Lower lobe of right lung (tissue), 2 donors: Measurements from ENCODE around the gene PEX14. TPM values are rescaled to one million over a fixed set of nuclear protein-coding genes. Genes with fewer than 3 reads are reported as not detected.

Source experiments
- ATAC-seq, 2 donors: fragments of 200-7000 bp; cut with Tn5 transposase; one replicate each; pipeline ENCODE4 v1.9.1; 2020 to 2022; ENCODE audit warnings: mild to moderate bottlenecking in 2 of 2, moderate library complexity in 2 of 2
- DNase-seq: peaks from one replicate; pipeline ENCODE4 v3.0.0-alpha.2; 2020
- H3K27ac ChIP-seq: fragments of 200-600 bp; one replicate; pipeline ENCODE4 v1.8.0; 2022
- H3K27me3 ChIP-seq: fragments of 200-600 bp; one replicate; pipeline ENCODE4 v1.8.0; 2022; ENCODE audit warnings: low read depth
- H3K36me3 ChIP-seq: fragments of 200-600 bp; one replicate; pipeline ENCODE4 v1.8.0; 2022; ENCODE audit warnings: mild to moderate bottlenecking
- H3K4me1 ChIP-seq: fragments of 200-600 bp; one replicate; pipeline ENCODE4 v1.8.0; 2022
- H3K4me3 ChIP-seq: fragments of 200-600 bp; one replicate; pipeline ENCODE4 v1.8.0; 2022; ENCODE audit warnings: mild to moderate bottlenecking
- H3K9me3 ChIP-seq: fragments of 200-600 bp; one replicate; pipeline ENCODE4 v1.8.0; 2022
- CTCF ChIP-seq: fragments of 200-600 bp; IDR thresholded peaks from one replicate; pipeline ENCODE4 v1.8.0; 2022; ENCODE audit warnings: antibody characterized with exemption, mild to moderate bottlenecking
- intact Hi-C: fragments of 100-400 bp; cut with DNase I; formaldehyde crosslinking; loops from one replicate; pipeline ENCODE4 v1.11.0; 2022
- total RNA-seq: library from RNA; stranded (reverse); fragmentation: NEBNext Ultra II Directional; extraction: Animal tissue kit (Norgen Biotek cat#: 25700); gene quantifications from one replicate; pipeline ENCODE4 v1.2.1, GENCODE V29; 2021
- donor health status: DM: no; HTN: yes; CAD: no; lungs with severe emphysema.

The PEX14 gene
- total RNA-seq, 1 donor from 2014 or later, result 27.9 TPM

- TF ChIP-seq CTCF, result no peak
- Histone ChIP-seq H3K4me3 (no peak overlapping the region), H3K4me1 (peaks cover 10% of the 10 kb centered on the region), H3K27ac (no peak overlapping the region), H3K27me3 (no peaks in the 10 kb centered on the region), H3K9me3 (no peaks in the 10 kb centered on the region), H3K36me3 (peaks cover 20% of the 10 kb centered on the region)
- DNase-seq (no peak), ATAC-seq (no peak)
- intact Hi-C loops, result no loop called here
Measured at GRCh38 chr1:10541286-10541685, 66.5 kb downstream of the PEX14 start.

GRCh38 chr1:10544239-10544638, 69.5 kb downstream of the PEX14 start:
- intact Hi-C loops, result no loop called here
- TF ChIP-seq CTCF, result no peak
- DNase-seq (no peak), ATAC-seq (no peak)
- Histone ChIP-seq H3K36me3 (no peaks in the 10 kb centered on the region), H3K4me1 (peaks cover 9% of the 10 kb centered on the region), H3K9me3 (no peaks in the 10 kb centered on the region), H3K27ac (no peak overlapping the region), H3K27me3 (no peaks in the 10 kb centered on the region), H3K4me3 (no peak overlapping the region)

- H3K9me3 ChIP-seq, result no peaks in the 10 kb centered on the region
- H3K27me3 ChIP-seq, result no peaks in the 10 kb centered on the region
- DNase-seq, result no peak
- H3K27ac ChIP-seq, result no peak overlapping the region
- no peak for TF ChIP-seq CTCF
- no peaks in the 10 kb centered on the region for H3K36me3 ChIP-seq
- no peak overlapping the region for H3K4me3 ChIP-seq
- H3K4me1 ChIP-seq, result no peaks in the 10 kb centered on the region
- peak in 1 of 2 donors; percentile 31 for ATAC-seq
- intact Hi-C loops, result no loop called here
Measured at GRCh38 chr1:10546896-10547295, 72.1 kb downstream of the PEX14 start.

- H3K4me1 ChIP-seq, result no peaks in the 10 kb centered on the region
- no peak overlapping the region for H3K4me3 ChIP-seq
- no peaks in the 10 kb centered on the region for H3K27me3 ChIP-seq
- ATAC-seq, result peak; percentile 34 to 64
- no peaks in the 10 kb centered on the region for H3K9me3 ChIP-seq
- H3K27ac ChIP-seq, result no peak overlapping the region
- DNase-seq, result no peak
- TF ChIP-seq CTCF, result no peak
- intact Hi-C loops, result no loop called here
- H3K36me3 ChIP-seq, result no peaks in the 10 kb centered on the region
Measured at GRCh38 chr1:10549904-10550664, 75.3 kb downstream of the PEX14 start.

- no peak for TF ChIP-seq CTCF
- H3K27ac ChIP-seq, result no peak overlapping the region
- H3K9me3 ChIP-seq, result no peaks in the 10 kb centered on the region
- H3K27me3 ChIP-seq, result no peaks in the 10 kb centered on the region
- H3K4me3 ChIP-seq, result no peak overlapping the region
- ATAC-seq, result no peak
- H3K4me1 ChIP-seq, result no peaks in the 10 kb centered on the region
- no peak for DNase-seq
- H3K36me3 ChIP-seq, result no peaks in the 10 kb centered on the region
- intact Hi-C loops, result no loop called here
Measured at GRCh38 chr1:10553118-10553517, 78.4 kb downstream of the PEX14 start.
